ENCODE results near the gene FKBP5.
A peak's percentile ranks its signal among the peaks of the same experiment; 100 is the strongest.

DNA sequence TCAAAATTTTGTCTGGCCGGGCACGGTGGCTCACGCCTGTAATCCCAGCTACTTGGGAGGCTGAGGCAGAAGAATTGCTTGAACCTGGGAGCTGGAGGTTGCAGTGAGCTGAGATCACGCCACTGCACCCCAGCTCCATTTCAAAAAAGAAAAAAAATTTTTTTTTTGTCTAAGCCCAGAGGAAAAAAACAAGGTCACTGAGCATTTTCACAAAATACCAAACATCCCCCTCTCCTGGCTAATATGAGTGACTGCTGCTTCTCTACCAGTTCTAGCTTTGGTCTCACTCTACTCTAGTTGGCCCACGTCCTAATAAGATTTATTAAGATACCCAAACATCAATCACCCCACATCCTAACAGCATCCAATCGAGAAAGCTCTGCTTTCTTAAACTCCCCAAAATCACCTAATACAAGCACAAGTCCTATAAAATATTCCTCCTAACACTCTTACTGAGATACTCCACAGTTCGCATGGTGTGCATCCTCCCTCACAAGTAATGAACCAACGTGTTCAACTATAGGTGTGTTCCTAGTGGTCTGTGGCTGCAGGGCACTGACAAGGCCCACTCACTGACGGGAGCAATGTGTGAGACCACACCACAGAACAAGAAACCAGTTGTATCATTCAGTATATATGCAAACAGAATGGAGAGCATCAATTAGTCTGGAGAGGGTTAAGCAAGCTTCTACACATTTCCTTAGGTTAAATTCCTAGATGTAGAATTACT, 64.2 kb downstream of the FKBP5 start:
- no peak for TF ChIP-seq POLR2A (IDR thresholded peaks at IDR 0.05)
- TF ChIP-seq, protein P1, sequence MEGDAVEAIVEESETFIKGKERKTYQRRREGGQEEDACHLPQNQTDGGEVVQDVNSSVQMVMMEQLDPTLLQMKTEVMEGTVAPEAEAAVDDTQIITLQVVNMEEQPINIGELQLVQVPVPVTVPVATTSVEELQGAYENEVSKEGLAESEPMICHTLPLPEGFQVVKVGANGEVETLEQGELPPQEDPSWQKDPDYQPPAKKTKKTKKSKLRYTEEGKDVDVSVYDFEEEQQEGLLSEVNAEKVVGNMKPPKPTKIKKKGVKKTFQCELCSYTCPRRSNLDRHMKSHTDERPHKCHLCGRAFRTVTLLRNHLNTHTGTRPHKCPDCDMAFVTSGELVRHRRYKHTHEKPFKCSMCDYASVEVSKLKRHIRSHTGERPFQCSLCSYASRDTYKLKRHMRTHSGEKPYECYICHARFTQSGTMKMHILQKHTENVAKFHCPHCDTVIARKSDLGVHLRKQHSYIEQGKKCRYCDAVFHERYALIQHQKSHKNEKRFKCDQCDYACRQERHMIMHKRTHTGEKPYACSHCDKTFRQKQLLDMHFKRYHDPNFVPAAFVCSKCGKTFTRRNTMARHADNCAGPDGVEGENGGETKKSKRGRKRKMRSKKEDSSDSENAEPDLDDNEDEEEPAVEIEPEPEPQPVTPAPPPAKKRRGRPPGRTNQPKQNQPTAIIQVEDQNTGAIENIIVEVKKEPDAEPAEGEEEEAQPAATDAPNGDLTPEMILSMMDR (IDR thresholded peaks at IDR 0.05), result peak in 2 of 6 experiments; percentile 9 to 36

All from esophagus squamous epithelium (tissue), 4 donors.